Naive B cell (primary cell): ENCODE data around the gene TTC9B. TPM values are rescaled to one million over a fixed set of nuclear protein-coding genes. Genes with fewer than 3 reads are reported as not detected.

ENCODE experiments used
- ATAC-seq, 2 donors: fragments of 150-1000 bp; cut with Tn5 transposase; 2 replicates each; pipeline ENCODE4 v1.10.0; 2021; ENCODE audit warnings: low read depth in 2 of 2, mild to moderate bottlenecking in 2 of 2, moderate library complexity in 2 of 2
- DNase-seq: peaks from one replicate; pipeline ENCODE4 v3.0.0; 2022
- H3K27ac Mint-ChIP-seq, 6 donors: one replicate each; pipeline ENCODE4 v1.8.0; 2020 to 2022; ENCODE audit warnings: mild to moderate bottlenecking in 6 of 6, mixed read lengths in 6 of 6, moderate library complexity in 5 of 6, inconsistent platforms in 2 of 6
- H3K27me3 Mint-ChIP-seq, 3 donors: one replicate each; pipeline ENCODE4 v1.8.0; 2021 to 2022; ENCODE audit warnings: mixed read lengths in 3 of 3, mild to moderate bottlenecking in 1 of 3
- H3K36me3 Mint-ChIP-seq, 2 donors: one replicate each; pipeline ENCODE4 v1.8.0; 2020 to 2022; ENCODE audit warnings: mixed read lengths in 2 of 2, inconsistent platforms in 1 of 2, mild to moderate bottlenecking in 1 of 2
- H3K4me1 Mint-ChIP-seq, 3 donors: one replicate each; pipeline ENCODE4 v1.8.0; 2020 to 2022; ENCODE audit warnings: mixed read lengths in 3 of 3, inconsistent platforms in 1 of 3, mild to moderate bottlenecking in 1 of 3, moderate library complexity in 1 of 3
- H3K4me3 Mint-ChIP-seq, 8 donors: one replicate each; pipeline ENCODE4 v1.8.0; 2020 to 2022; ENCODE audit warnings: mild to moderate bottlenecking in 8 of 8, mixed read lengths in 8 of 8, moderate library complexity in 8 of 8, inconsistent platforms in 2 of 8
- H3K9me3 Mint-ChIP-seq, 7 donors: one replicate each; pipeline ENCODE4 v1.8.0; 2020 to 2022; ENCODE audit warnings: mixed read lengths in 7 of 7, mild to moderate bottlenecking in 5 of 7, inconsistent platforms in 2 of 7, moderate library complexity in 1 of 7
- polyA plus RNA-seq, 6 donors: library from polyadenylated mRNA; unstranded; fragments of 300-500 nt; fragmentation: Illumina TruSeq; gene quantifications; one replicate each; pipeline ENCODE4 v1.2.3, GENCODE V29; 2021; ENCODE audit warnings: low read depth in 6 of 6

The TTC9B gene
- polyA plus RNA-seq, 6 donors from 2014 or later, result not detected

GRCh38 chr19:40245506-40246128, 27.4 kb upstream of the TTC9B start:
- Mint-ChIP-seq H3K9me3 (no peaks in the 10 kb centered on the region), H3K27me3 (no peaks in the 10 kb centered on the region), H3K36me3 (peaks cover 0 to 9% of the 10 kb centered on the region in 2 donors), H3K4me3 (no peak overlapping the region), H3K27ac (peak overlapping the region in 1 of 6 donors; percentile 20), H3K4me1 (peaks cover 19 to 24% (median 21%) of the 10 kb centered on the region in 3 donors)
- DNase-seq (no peak), ATAC-seq (no peak)

GRCh38 chr19:40244579-40245317, 26.6 kb upstream of the TTC9B start:
- DNase-seq (no peak), ATAC-seq (no peak)
- Mint-ChIP-seq H3K27me3 (no peaks in the 10 kb centered on the region), H3K36me3 (peaks cover 0 to 9% of the 10 kb centered on the region in 2 donors), H3K4me3 (no peak overlapping the region), H3K4me1 (peaks cover 17 to 24% (median 19%) of the 10 kb centered on the region in 3 donors), H3K9me3 (no peaks in the 10 kb centered on the region), H3K27ac (peak overlapping the region in 2 of 6 donors; percentile 1 to 7)

- Mint-ChIP-seq H3K36me3 (peaks cover 2 to 13% of the 10 kb centered on the region in 2 donors), H3K9me3 (no peaks in the 10 kb centered on the region), H3K27me3 (no peaks in the 10 kb centered on the region), H3K27ac (no peak overlapping the region), H3K4me1 (peaks cover 11 to 19% (median 12%) of the 10 kb centered on the region in 3 donors), H3K4me3 (no peak overlapping the region)
- DNase-seq (no peak), ATAC-seq (no peak)
These were observed 25.0 kb upstream of the TTC9B start for GRCh38 chr19:40243181-40243580.

GRCh38 chr19:40242480-40242879, 24.3 kb upstream of the TTC9B start:
- H3K27me3 Mint-ChIP-seq, result no peaks in the 10 kb centered on the region
- DNase-seq, result no peak
- peaks cover 5 to 17% of the 10 kb centered on the region in 2 donors for H3K36me3 Mint-ChIP-seq
- no peaks in the 10 kb centered on the region for H3K9me3 Mint-ChIP-seq
- H3K4me3 Mint-ChIP-seq, result no peak overlapping the region
- H3K27ac Mint-ChIP-seq, result no peak overlapping the region
- no peak for ATAC-seq
- peaks cover 9 to 17% (median 10%) of the 10 kb centered on the region in 3 donors for H3K4me1 Mint-ChIP-seq

GRCh38 chr19:40241809-40242384, 23.7 kb upstream of the TTC9B start:
- ATAC-seq, result no peak
- Mint-ChIP-seq H3K27ac (peak overlapping the region in 2 of 6 donors; percentile 26 to 86), H3K27me3 (no peaks in the 10 kb centered on the region), H3K4me3 (no peak overlapping the region), H3K4me1 (peaks cover 8 to 17% (median 10%) of the 10 kb centered on the region in 3 donors), H3K36me3 (peaks cover 5 to 21% of the 10 kb centered on the region in 2 donors), H3K9me3 (no peaks in the 10 kb centered on the region)
- DNase-seq, result no peak

GRCh38 chr19:40241125-40241808, 23.1 kb upstream of the TTC9B start:
- DNase-seq (no peak), ATAC-seq (no peak)
- H3K36me3 Mint-ChIP-seq, result peaks cover 5 to 26% of the 10 kb centered on the region in 2 donors
- no peaks in the 10 kb centered on the region for H3K9me3 Mint-ChIP-seq
- H3K27me3 Mint-ChIP-seq, result no peaks in the 10 kb centered on the region
- H3K4me1 Mint-ChIP-seq, result peaks cover 5 to 14% (median 6%) of the 10 kb centered on the region in 3 donors
- H3K4me3 Mint-ChIP-seq, result no peak overlapping the region
- H3K27ac Mint-ChIP-seq, result no peak overlapping the region

- Mint-ChIP-seq H3K4me3 (no peak overlapping the region), H3K9me3 (no peaks in the 10 kb centered on the region), H3K36me3 (peaks cover 5 to 26% of the 10 kb centered on the region in 2 donors), H3K27me3 (no peaks in the 10 kb centered on the region), H3K27ac (no peak overlapping the region), H3K4me1 (peaks cover 3 to 6% (median 5%) of the 10 kb centered on the region in 3 donors)
- ATAC-seq, result no peak
- DNase-seq, result no peak
These were observed 22.1 kb upstream of the TTC9B start for GRCh38 chr19:40240332-40240731.

GRCh38 chr19:40239415-40240226, 21.4 kb upstream of the TTC9B start:
- Mint-ChIP-seq H3K4me3 (no peak overlapping the region), H3K4me1 (peaks cover 0 to 3% (median 0%) of the 10 kb centered on the region in 3 donors), H3K36me3 (peaks cover 5 to 27% of the 10 kb centered on the region in 2 donors), H3K9me3 (no peaks in the 10 kb centered on the region), H3K27ac (peak overlapping the region in 2 of 6 donors; percentile 15 to 33), H3K27me3 (no peaks in the 10 kb centered on the region)
- ATAC-seq (no peak), DNase-seq (no peak)

GRCh38 chr19:40238775-40239174, 20.6 kb upstream of the TTC9B start:
- H3K4me3 Mint-ChIP-seq, result no peak overlapping the region
- no peaks in the 10 kb centered on the region for H3K9me3 Mint-ChIP-seq
- no peak for ATAC-seq
- H3K4me1 Mint-ChIP-seq, result peaks cover 0 to 3% (median 0%) of the 10 kb centered on the region in 3 donors
- no peak overlapping the region for H3K27ac Mint-ChIP-seq
- peaks cover 5 to 34% of the 10 kb centered on the region in 2 donors for H3K36me3 Mint-ChIP-seq
- no peak for DNase-seq
- no peaks in the 10 kb centered on the region for H3K27me3 Mint-ChIP-seq

- Mint-ChIP-seq H3K4me1 (peaks cover 0 to 3% (median 0%) of the 10 kb centered on the region in 3 donors), H3K27ac (no peak overlapping the region), H3K4me3 (no peak overlapping the region), H3K27me3 (no peaks in the 10 kb centered on the region), H3K9me3 (no peaks in the 10 kb centered on the region), H3K36me3 (peaks cover 5 to 34% of the 10 kb centered on the region in 2 donors)
- DNase-seq (no peak), ATAC-seq (no peak)
These were observed 19.6 kb upstream of the TTC9B start for GRCh38 chr19:40237791-40238190.

GRCh38 chr19:40236366-40236765, 18.2 kb upstream of the TTC9B start:
- H3K4me1 Mint-ChIP-seq, result peaks cover 0 to 3% (median 0%) of the 10 kb centered on the region in 3 donors
- no peak for DNase-seq
- peaks cover 5 to 31% of the 10 kb centered on the region in 2 donors for H3K36me3 Mint-ChIP-seq
- H3K27ac Mint-ChIP-seq, result no peak overlapping the region
- H3K9me3 Mint-ChIP-seq, result no peaks in the 10 kb centered on the region
- ATAC-seq, result no peak
- H3K27me3 Mint-ChIP-seq, result no peaks in the 10 kb centered on the region
- H3K4me3 Mint-ChIP-seq, result no peak overlapping the region

- H3K4me1 Mint-ChIP-seq, result peaks cover 0 to 2% (median 0%) of the 10 kb centered on the region in 3 donors
- no peak overlapping the region for H3K27ac Mint-ChIP-seq
- H3K27me3 Mint-ChIP-seq, result no peaks in the 10 kb centered on the region
- no peaks in the 10 kb centered on the region for H3K9me3 Mint-ChIP-seq
- no peak overlapping the region for H3K4me3 Mint-ChIP-seq
- DNase-seq (no peak), ATAC-seq (no peak)
- peaks cover 5 to 27% of the 10 kb centered on the region in 2 donors for H3K36me3 Mint-ChIP-seq
These were observed 17.8 kb upstream of the TTC9B start for GRCh38 chr19:40236026-40236355.
